Central memory CD4-positive, alpha-beta T cell (primary cell): ENCODE results near the gene CPLX4.
A peak's percentile ranks its signal among the peaks of the same experiment; 100 is the strongest.

Experiments used
- DNase-seq: peaks from one replicate; pipeline ENCODE4 v3.0.0; 2022
- total RNA-seq, 3 experiments: gene quantifications; one replicate each; lab custom pipeline; 2026; lab: John Stamatoyannopoulos, UW

The CPLX4 gene, protein sequence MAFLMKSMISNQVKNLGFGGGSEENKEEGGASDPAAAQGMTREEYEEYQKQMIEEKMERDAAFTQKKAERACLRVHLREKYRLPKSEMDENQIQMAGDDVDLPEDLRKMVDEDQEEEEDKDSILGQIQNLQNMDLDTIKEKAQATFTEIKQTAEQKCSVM
- total RNA-seq = 0 to 0.04 (median 0) reads per million in 3 experiments

- DNase-seq = no peak
Measured at GRCh38 chr18:59318460-59319050, at the start of gene CPLX4. CPLX4 (minus strand) TSS chr18:59318649; CDS start chr18:59318462, 187 bp downstream.

- no peak for DNase-seq
Measured at GRCh38 chr18:59360381-59360780, 41.9 kb upstream of the CPLX4 start.

- no peak for DNase-seq
Measured at GRCh38 chr18:59359576-59359952, 41.1 kb upstream of the CPLX4 start.

GRCh38 chr18:59358712-59359575, 40.5 kb upstream of the CPLX4 start, which contains the start of gene LMAN1:
LMAN1 (minus strand) TSS chr18:59359265; CDS start chr18:59359244, 21 bp downstream.
- DNase-seq = peak; percentile 83

DNA sequence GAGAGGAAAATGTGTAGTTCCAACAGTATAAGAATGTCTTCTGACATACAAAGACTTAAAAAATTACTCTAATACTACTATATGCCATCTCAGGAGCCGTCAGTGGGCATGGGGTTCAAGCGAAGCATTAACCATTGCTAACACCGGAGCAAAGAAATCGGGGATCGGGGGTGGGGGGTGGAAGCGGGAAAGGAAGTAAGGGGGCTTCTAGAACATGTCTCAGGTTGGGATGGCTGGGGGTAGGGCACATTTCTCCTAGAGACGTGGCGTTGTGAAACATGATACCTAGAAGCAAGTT, 39.9 kb upstream of the CPLX4 start:
- no peak for DNase-seq

- peak; percentile 26 for DNase-seq
Measured at GRCh38 chr18:59357928-59358327, 39.5 kb upstream of the CPLX4 start.

DNA sequence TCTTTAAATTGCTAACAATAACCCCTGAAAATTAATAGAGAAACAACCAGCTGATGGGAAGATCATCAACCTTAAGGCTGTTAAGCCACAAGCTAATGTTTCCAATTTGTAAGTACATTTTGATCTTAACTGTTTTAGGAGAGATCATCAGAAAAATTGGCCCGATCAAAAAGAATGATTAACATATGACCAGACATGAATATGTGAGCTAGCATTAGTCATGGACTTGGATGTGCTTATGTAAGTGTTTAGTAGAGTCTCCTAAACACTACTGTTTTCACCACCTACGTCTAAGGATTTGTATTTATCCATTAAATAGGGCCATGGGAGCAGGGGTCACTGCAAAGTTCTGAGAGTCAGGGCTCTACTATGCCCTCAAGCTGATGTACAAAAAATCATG, 36.3 kb upstream of the CPLX4 start:
- DNase-seq = no peak

DNA sequence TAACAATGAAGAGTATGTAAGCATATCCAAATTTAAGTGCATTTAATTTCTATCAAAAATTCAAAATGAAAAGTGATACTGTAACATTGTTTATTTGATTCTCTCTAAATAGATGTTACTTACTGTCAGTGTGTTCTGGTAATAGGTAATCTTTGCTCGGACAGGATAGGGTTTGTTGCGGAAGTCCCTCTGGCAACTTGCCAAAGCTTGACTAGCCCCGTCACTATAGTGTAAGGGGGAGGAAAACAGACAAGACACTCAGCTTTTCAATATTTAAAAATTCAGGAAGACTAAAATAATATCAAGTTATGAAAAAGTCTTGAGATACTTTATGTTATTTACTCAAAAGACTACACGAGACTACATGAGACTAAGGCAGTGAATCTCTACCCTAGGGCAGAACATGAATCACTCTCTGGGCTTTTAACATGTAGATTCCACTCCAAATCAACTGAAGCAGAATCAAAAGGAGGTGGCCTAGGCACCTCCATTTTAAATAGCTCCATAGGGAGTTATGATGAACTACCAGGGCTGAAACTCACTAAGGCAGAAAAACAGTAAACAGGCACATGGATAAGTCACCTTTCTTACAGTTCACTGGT, 34.7 kb upstream of the CPLX4 start:
- DNase-seq = no peak

DNA sequence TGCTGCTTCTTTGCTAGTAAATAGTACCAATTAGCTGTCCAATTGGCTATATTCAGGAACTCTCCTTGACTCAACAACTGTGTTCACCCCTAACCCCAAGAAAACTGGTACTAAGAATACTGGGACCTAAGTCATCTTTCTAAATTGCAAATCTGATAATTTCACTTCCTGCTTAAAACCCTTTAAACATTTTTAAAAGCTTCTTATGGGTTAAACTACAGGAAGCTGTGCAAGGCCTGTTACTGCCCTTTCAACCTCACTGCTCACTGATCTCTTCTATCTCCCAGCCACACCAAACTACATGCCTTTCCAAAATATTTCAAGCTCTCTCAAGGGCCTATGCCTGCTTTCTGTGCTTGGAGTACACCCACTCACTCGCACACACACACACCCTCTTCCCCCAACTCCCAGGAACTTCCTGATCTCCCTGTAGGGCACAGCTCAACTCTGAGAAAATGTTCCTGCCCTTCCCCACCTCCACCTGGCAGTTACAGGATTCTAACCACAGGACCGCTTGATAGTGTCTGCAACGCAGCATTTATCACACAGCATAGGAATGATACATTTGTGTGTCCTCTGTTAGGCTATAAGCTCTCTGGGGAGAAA, 33.9 kb upstream of the CPLX4 start:
- DNase-seq = no peak

DNA sequence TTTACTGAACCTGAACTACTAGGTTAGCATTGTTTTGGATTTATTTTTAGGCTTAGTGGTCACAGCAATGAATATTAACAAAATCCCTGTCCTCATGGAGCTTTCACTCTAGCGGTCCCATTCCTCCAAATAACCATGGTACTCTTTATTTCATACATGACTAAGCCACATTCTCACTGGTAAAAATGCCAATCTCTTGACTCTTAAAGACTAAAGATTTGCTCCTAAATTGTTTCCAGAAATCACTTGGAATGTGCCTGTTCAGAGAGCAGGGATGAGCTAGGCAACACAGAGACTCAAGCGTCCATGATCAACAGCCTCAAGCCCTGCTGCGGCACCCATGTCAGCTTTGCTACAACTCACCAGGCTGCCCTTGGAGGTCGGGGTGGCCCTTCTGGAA, 27.1 kb upstream of the CPLX4 start:
- no peak for DNase-seq

DNA sequence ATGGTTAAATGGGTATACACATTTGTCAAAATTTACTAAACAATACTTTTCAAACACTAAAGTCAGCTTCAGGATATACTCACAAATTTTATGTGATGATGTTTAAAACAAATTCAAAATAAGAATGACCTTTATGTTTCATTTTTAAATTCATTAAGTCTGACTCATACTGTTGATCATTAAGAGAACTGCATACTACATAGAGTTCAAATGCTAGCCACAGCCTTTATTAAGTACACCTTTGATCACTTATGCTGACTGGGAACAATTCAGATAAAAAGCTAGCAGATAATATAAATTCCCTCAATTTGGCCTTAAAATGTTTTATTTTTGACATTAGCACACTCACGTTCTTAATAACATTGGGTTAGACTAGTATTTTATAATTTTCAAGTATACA, 26.5 kb upstream of the CPLX4 start:
- no peak for DNase-seq

GRCh38 chr18:59343926-59344325, 25.5 kb upstream of the CPLX4 start:
- DNase-seq = no peak

DNA sequence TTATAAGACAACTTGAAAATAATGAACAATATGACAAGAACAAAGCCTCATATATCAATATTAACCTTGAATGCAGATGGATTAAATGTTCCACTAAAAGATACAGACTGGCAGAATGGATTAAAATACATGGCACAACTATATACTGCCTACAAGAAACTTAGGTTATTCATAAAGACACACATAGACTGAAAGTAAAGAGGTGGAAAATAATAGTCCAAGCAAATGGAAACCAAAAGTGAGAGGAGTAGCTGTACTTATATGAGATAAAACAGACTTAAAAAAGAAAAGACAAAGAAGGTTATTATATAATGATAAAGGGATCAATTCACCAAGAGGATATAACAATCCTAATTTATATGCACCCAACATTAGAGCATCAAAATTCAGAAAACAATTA, 22.4 kb upstream of the CPLX4 start:
- DNase-seq = no peak

DNA sequence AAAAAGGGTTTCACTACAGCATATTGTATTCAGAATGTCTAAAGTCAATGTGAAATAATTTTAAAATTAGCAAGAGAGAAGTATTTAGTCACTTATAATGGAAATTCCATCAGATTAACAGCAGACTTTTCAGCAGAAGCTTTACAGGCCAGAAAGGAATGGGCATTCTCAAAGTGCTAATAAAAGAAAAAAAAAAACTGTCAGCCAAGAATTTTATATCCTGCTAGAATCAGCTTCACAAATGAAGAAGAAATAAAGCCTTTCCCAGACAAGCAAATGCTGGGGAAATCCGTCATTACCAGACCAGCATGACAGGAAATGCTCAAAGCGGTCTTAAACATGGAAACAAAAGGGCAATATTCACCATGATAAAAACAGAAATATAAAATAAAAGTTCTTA, 21.9 kb upstream of the CPLX4 start:
- no peak for DNase-seq

DNA sequence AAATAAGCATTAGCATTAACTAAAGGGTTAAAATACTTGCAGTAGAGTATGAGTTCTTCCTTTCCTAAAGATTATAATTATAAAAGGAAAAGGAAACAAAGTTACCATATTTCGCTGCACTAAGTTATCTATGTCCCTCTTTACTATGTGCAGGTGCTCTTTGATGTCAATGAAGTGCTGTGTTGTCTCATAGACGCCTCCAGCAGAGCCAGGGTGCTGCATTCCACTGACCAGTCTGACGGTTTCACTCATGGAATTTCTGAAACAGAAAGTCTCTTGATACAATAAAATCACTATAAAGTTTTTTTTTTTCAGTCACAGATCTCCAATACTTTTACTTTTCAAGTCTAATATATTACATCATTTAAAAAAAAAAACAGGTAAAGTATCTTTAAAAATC, 14.5 kb upstream of the CPLX4 start:
- no peak for DNase-seq

DNA sequence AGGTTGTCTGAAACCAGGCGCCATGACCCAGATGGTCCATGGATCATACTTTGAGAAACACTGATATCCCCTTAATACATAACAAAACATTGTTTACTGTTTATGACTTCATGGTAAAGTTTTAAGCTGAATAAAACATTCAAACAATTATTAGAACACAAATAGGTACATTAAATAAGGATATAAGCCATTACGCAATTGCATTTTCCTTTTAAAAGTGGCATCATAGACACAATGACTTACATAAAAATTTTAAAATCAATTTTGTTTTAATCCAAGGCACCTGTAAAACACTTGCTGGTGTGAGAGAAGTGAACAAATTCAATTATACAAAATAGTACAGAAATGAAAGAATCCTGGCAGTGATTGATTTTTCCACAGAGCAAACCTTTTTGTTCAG, 10.2 kb upstream of the CPLX4 start:
- no peak for DNase-seq

DNA sequence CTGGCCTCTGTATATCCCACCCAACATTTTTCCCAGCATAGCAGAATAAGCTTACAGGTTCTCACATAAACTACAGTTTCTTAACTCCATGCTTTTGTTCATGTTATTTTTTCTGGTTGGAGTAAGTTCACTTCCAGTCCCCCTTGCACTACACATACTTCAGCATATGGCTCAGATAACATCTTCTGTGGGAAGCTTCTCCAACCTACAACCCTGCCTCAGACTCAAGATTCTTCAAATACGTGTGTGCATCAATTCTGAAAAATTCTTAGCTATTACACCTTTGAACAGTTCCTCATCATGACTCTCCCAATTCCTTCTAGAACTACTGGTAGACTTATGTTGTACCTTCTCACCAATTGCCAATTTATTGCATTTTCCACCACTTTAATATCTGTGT, 7.5 kb upstream of the CPLX4 start:
- no peak for DNase-seq

DNA sequence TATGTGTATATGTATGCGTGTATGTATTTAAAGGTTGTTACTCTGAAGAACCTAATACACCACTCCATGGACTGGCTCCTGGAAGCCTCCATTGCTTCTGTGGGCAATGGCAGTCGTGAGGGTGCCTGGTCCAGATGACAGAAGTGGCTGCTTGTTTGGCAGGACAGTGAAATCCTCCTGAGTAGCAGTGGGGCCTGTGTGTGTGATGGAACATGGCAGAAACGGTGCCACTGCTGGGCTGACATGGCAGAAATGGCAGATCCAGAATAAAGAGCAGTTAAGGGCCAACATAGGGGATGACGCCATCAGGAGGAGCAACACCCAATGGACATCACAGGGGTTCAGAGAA, 6.1 kb upstream of the CPLX4 start:
- DNase-seq = no peak

GRCh38 chr18:59323931-59324622, 5.6 kb upstream of the CPLX4 start:
- no peak for DNase-seq

- DNase-seq = no peak
Measured at GRCh38 chr18:59311631-59312030, 6.8 kb downstream of the CPLX4 start.

DNA sequence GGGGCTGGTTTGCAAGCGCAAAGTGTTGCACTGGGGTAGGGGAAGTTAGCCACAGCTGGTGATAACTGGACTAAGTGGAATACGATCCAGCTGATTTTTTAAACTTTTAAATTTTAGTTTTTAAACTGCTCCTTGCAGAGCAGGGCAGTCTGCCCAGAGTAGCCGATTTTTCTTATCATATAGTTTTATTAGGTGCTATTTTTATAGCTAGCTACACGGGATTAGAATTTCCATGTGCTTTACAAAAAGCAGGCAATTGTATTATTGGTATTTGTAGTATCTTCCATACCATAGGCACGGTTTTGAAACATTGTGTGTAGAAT, 9.6 kb downstream of the CPLX4 start:
- no peak for DNase-seq

- DNase-seq = peak; percentile 40
Measured at GRCh38 chr18:59308248-59308937, 10.1 kb downstream of the CPLX4 start.
